Stimulated activated naive B cell treated with anti-CD40 and anti-IgM and Interleukin-4, amounts not matched to agents 10 μg/mL and 1 μg/mL and 100 μg/mL, for 72 hours (primary cell): ENCODE measurements around the gene MEGF11.
A peak's percentile ranks its signal among the peaks of the same experiment; 100 is the strongest.

Source experiments
- ATAC-seq, 2 donors: fragments of 150-1000 bp; cut with Tn5 transposase; replicated peaks; 2 replicates each; pipeline ENCODE4 v1.10.0; 2021; ENCODE audit warnings: moderate library complexity in 1 of 2
- DNase-seq: peaks from one replicate; pipeline ENCODE4 v3.0.0; 2021
- H3K27ac Mint-ChIP-seq: one replicate; pipeline ENCODE4 v1.8.0; 2022; ENCODE audit warnings: mild to moderate bottlenecking, mixed read lengths
- H3K27me3 Mint-ChIP-seq, 2 donors: one replicate each; pipeline ENCODE4 v1.8.0; 2022; ENCODE audit warnings: mixed read lengths in 2 of 2
- H3K36me3 Mint-ChIP-seq, 2 donors: one replicate each; pipeline ENCODE4 v1.8.0; 2022; ENCODE audit warnings: mixed read lengths in 2 of 2, mild to moderate bottlenecking in 1 of 2
- H3K4me1 Mint-ChIP-seq, 2 donors: one replicate each; pipeline ENCODE4 v1.8.0; 2022; ENCODE audit warnings: mixed read lengths in 2 of 2, mild to moderate bottlenecking in 1 of 2
- H3K4me3 Mint-ChIP-seq, 2 donors: one replicate each; pipeline ENCODE4 v1.8.0; 2022; ENCODE audit warnings: mild to moderate bottlenecking in 2 of 2, mixed read lengths in 2 of 2, moderate library complexity in 1 of 2
- H3K9me3 Mint-ChIP-seq, 2 donors: one replicate each; pipeline ENCODE4 v1.8.0; 2022; ENCODE audit warnings: mixed read lengths in 2 of 2, mild to moderate bottlenecking in 1 of 2

Gene MEGF11

GRCh38 chr15:66114863-66115425 is 138.6 kb downstream of the MEGF11 start:
- Mint-ChIP-seq H3K4me1 (peaks cover 0 to 13% of the 10 kb centered on the region in 2 donors), H3K4me3 (no peak overlapping the region), H3K36me3 (no peaks in the 10 kb centered on the region), H3K9me3 (no peaks in the 10 kb centered on the region), H3K27ac (no peak overlapping the region), H3K27me3 (peaks cover 0 to 24% of the 10 kb centered on the region in 2 donors)
- no peak for ATAC-seq
- no peak for DNase-seq

GRCh38 chr15:66112388-66112787 is 141.2 kb downstream of the MEGF11 start:
- H3K27me3 Mint-ChIP-seq = peaks cover 19 to 25% of the 10 kb centered on the region in 2 donors
- no peak overlapping the region for H3K4me3 Mint-ChIP-seq
- no peaks in the 10 kb centered on the region for H3K36me3 Mint-ChIP-seq
- ATAC-seq (no peak), DNase-seq (no peak)
- peaks cover 0 to 13% of the 10 kb centered on the region in 2 donors for H3K4me1 Mint-ChIP-seq
- H3K9me3 Mint-ChIP-seq = no peaks in the 10 kb centered on the region
- H3K27ac Mint-ChIP-seq = no peak overlapping the region

GRCh38 chr15:66111363-66111762 is 142.2 kb downstream of the MEGF11 start:
- Mint-ChIP-seq H3K27me3 (peaks cover 28 to 29% of the 10 kb centered on the region in 2 donors), H3K27ac (no peak overlapping the region), H3K4me3 (no peak overlapping the region), H3K4me1 (peaks cover 0 to 13% of the 10 kb centered on the region in 2 donors), H3K36me3 (no peaks in the 10 kb centered on the region), H3K9me3 (no peaks in the 10 kb centered on the region)
- ATAC-seq (no peak), DNase-seq (no peak)

GRCh38 chr15:66110864-66111263 is 142.7 kb downstream of the MEGF11 start:
- peak; percentile 63 to 73 for ATAC-seq
- Mint-ChIP-seq H3K4me3 (no peak overlapping the region), H3K27ac (no peak overlapping the region), H3K27me3 (peaks cover 29 to 34% of the 10 kb centered on the region in 2 donors), H3K4me1 (peaks cover 0 to 9% of the 10 kb centered on the region in 2 donors), H3K9me3 (no peaks in the 10 kb centered on the region), H3K36me3 (no peaks in the 10 kb centered on the region)
- DNase-seq = no peak

GRCh38 chr15:66109826-66110225 is 143.7 kb downstream of the MEGF11 start:
- Mint-ChIP-seq H3K27ac (no peak overlapping the region), H3K9me3 (no peaks in the 10 kb centered on the region), H3K4me1 (peaks cover 0 to 3% of the 10 kb centered on the region in 2 donors), H3K36me3 (no peaks in the 10 kb centered on the region), H3K4me3 (no peak overlapping the region), H3K27me3 (peaks cover 29% of the 10 kb centered on the region in 2 donors)
- ATAC-seq = no peak
- DNase-seq = no peak

GRCh38 chr15:66108483-66109265 is 144.9 kb downstream of the MEGF11 start:
- Mint-ChIP-seq H3K4me1 (peaks cover 0 to 3% of the 10 kb centered on the region in 2 donors), H3K27ac (no peak overlapping the region)

GRCh38 chr15:66107070-66107469 is 146.5 kb downstream of the MEGF11 start:
- ATAC-seq (no peak), DNase-seq (no peak)
- Mint-ChIP-seq H3K27ac (no peak overlapping the region), H3K36me3 (no peaks in the 10 kb centered on the region), H3K4me1 (peaks cover 0 to 3% of the 10 kb centered on the region in 2 donors), H3K9me3 (no peaks in the 10 kb centered on the region), H3K27me3 (peaks cover 23 to 29% of the 10 kb centered on the region in 2 donors), H3K4me3 (no peak overlapping the region)

More at GRCh38 chr15:66108483-66109265, 144.9 kb downstream of the MEGF11 start:
- no peaks in the 10 kb centered on the region for H3K9me3 Mint-ChIP-seq
- ATAC-seq (no peak), DNase-seq (no peak)
- no peak overlapping the region for H3K4me3 Mint-ChIP-seq
- peaks cover 23 to 29% of the 10 kb centered on the region in 2 donors for H3K27me3 Mint-ChIP-seq
- no peaks in the 10 kb centered on the region for H3K36me3 Mint-ChIP-seq

GRCh38 chr15:66105286-66106265 is 148.0 kb downstream of the MEGF11 start:
- Mint-ChIP-seq H3K27ac (no peak overlapping the region), H3K9me3 (no peaks in the 10 kb centered on the region), H3K4me3 (no peak overlapping the region), H3K4me1 (peaks cover 0 to 3% of the 10 kb centered on the region in 2 donors), H3K36me3 (no peaks in the 10 kb centered on the region), H3K27me3 (peaks cover 26 to 29% of the 10 kb centered on the region in 2 donors)
- no peak for ATAC-seq
- DNase-seq = no peak

- Mint-ChIP-seq H3K9me3 (no peaks in the 10 kb centered on the region), H3K4me3 (no peak overlapping the region), H3K27ac (no peak overlapping the region), H3K4me1 (peaks cover 0 to 3% of the 10 kb centered on the region in 2 donors), H3K27me3 (peaks cover 16 to 26% of the 10 kb centered on the region in 2 donors), H3K36me3 (no peaks in the 10 kb centered on the region)
- DNase-seq (no peak), ATAC-seq (no peak)
These were observed 150.3 kb downstream of the MEGF11 start for GRCh38 chr15:66103293-66103590.

- H3K27ac Mint-ChIP-seq = no peak overlapping the region
- ATAC-seq (no peak), DNase-seq (no peak)
- H3K36me3 Mint-ChIP-seq = no peaks in the 10 kb centered on the region
- peaks cover 0 to 3% of the 10 kb centered on the region in 2 donors for H3K4me1 Mint-ChIP-seq
- peaks cover 11 to 23% of the 10 kb centered on the region in 2 donors for H3K27me3 Mint-ChIP-seq
- H3K9me3 Mint-ChIP-seq = no peaks in the 10 kb centered on the region
- no peak overlapping the region for H3K4me3 Mint-ChIP-seq
These were observed 150.8 kb downstream of the MEGF11 start for GRCh38 chr15:66102563-66103292.

- no peak overlapping the region for H3K27ac Mint-ChIP-seq
- no peaks in the 10 kb centered on the region for H3K36me3 Mint-ChIP-seq
- no peak overlapping the region for H3K4me3 Mint-ChIP-seq
- H3K9me3 Mint-ChIP-seq = no peaks in the 10 kb centered on the region
- DNase-seq = no peak
- peaks cover 0 to 3% of the 10 kb centered on the region in 2 donors for H3K4me1 Mint-ChIP-seq
- H3K27me3 Mint-ChIP-seq = peaks cover 7 to 20% of the 10 kb centered on the region in 2 donors
- ATAC-seq = no peak
These were observed 151.7 kb downstream of the MEGF11 start for GRCh38 chr15:66101715-66102395.

- ATAC-seq = no peak
- H3K27ac Mint-ChIP-seq = no peak overlapping the region
- no peaks in the 10 kb centered on the region for H3K36me3 Mint-ChIP-seq
- H3K4me1 Mint-ChIP-seq = peaks cover 0 to 3% of the 10 kb centered on the region in 2 donors
- H3K9me3 Mint-ChIP-seq = no peaks in the 10 kb centered on the region
- H3K4me3 Mint-ChIP-seq = no peak overlapping the region
- no peak for DNase-seq
- peaks cover 0 to 11% of the 10 kb centered on the region in 2 donors for H3K27me3 Mint-ChIP-seq
These were observed 152.8 kb downstream of the MEGF11 start for GRCh38 chr15:66100761-66101160.

GRCh38 chr15:66099950-66100671 is 153.4 kb downstream of the MEGF11 start:
- Mint-ChIP-seq H3K27ac (no peak overlapping the region), H3K4me3 (no peak overlapping the region), H3K36me3 (no peaks in the 10 kb centered on the region), H3K4me1 (peaks cover 0 to 3% of the 10 kb centered on the region in 2 donors), H3K9me3 (no peaks in the 10 kb centered on the region), H3K27me3 (peaks cover 0 to 11% of the 10 kb centered on the region in 2 donors)
- DNase-seq = no peak
- no peak for ATAC-seq
